Retinal pigment epithelial cell (primary cell): ENCODE measurements around the gene MAP4K4.
"Not testable (repeated sequence)": the region's sequence is repeated elsewhere in the genome, so short reads cannot be mapped to it uniquely, and the experiment has no call there.

Experiments used
- DNase-seq: peaks from one replicate; pipeline ENCODE4 v3.0.0-alpha.2; 2010; ENCODE audit warnings: low read depth
- H3K4me3 ChIP-seq: 2 replicates; pipeline ENCODE4 v1.5.1; 2011; ENCODE audit warnings: mild to moderate bottlenecking, low read length, control low read depth, moderate library complexity
- TF ChIP-seq, protein P1 (sequence below): conservative IDR thresholded peaks from 2 replicates; pipeline ENCODE4 v1.5.1; 2011; ENCODE audit warnings: low read depth, low read length, control low read depth, inconsistent platforms

The MAP4K4 gene

DNA sequence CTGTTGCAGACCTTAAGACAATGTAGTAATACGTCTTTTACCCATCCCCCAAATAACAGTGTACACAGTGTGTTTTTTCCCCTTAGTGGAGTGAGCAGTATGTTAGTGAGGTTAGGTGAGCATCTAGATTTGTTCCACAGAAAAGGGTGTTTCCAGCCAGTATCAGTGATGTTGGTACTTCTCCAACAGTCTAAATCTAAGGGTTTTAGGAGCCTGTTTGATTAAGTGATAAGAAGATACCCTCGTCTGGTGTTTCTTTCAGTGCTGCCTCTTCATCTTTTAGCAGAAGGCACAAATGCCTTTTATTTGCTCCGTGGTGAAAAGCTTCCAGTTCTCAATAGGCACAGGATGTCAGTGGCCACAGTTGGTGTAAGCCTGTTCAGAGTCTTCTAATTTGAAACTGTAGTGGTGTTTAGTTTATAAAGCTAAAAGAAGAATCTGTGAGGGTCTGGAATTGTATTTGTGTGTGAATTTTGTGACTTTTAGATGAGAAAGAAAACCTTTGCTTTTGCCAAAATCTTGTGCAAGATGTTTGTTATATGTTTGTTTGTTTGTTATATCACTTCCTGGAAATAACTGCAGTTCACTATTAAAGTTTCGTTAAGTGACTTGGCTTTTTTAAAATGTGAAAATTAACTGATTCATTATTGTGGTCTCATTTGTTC, 71.2 kb downstream of the MAP4K4 start:
- DNase-seq: no peak
- no peak overlapping the region for H3K4me3 ChIP-seq
- TF ChIP-seq, protein P1, sequence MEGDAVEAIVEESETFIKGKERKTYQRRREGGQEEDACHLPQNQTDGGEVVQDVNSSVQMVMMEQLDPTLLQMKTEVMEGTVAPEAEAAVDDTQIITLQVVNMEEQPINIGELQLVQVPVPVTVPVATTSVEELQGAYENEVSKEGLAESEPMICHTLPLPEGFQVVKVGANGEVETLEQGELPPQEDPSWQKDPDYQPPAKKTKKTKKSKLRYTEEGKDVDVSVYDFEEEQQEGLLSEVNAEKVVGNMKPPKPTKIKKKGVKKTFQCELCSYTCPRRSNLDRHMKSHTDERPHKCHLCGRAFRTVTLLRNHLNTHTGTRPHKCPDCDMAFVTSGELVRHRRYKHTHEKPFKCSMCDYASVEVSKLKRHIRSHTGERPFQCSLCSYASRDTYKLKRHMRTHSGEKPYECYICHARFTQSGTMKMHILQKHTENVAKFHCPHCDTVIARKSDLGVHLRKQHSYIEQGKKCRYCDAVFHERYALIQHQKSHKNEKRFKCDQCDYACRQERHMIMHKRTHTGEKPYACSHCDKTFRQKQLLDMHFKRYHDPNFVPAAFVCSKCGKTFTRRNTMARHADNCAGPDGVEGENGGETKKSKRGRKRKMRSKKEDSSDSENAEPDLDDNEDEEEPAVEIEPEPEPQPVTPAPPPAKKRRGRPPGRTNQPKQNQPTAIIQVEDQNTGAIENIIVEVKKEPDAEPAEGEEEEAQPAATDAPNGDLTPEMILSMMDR: no peak

DNA sequence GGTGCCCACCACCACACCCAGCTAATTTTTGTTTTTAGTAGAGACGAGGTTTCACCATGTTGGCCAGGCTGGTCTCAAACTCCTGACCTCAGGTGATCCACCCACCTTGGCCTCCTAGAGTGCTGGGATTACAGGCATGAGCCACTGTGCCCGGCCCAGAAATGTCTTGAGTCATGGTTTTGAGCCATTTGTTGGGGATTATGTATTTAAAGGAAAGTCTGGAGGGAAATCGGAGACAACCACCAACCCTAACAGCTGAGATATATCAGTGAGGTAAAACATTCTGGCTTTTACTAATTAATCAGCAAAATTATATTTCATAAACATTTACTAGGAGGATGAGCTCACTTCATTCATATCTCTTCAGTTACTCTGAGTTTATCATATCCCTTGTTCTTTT, 72.2 kb downstream of the MAP4K4 start:
- not testable (repeated sequence) for DNase-seq, H3K4me3 ChIP-seq

DNA sequence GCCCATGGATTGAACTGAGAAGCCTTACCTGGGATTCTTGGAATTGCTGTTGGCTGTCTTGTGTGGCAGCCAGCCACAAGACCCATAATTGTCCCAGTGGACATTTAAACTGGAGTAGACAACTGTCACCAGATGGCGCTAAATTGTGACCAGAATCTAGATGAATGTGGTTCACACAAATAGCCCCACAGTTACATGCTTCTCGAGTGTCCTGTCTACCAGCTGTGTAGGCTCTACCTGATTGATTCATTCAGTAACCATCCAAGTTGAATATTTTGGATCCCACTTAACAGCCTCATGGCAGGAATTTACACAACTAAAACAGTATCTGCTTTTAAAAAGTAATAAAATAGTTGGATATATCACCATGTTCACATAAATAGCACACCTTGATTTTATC, 73.2 kb downstream of the MAP4K4 start:
- TF ChIP-seq, protein P1: peak; percentile 41
- no peak overlapping the region for H3K4me3 ChIP-seq
- no peak for DNase-seq

DNA sequence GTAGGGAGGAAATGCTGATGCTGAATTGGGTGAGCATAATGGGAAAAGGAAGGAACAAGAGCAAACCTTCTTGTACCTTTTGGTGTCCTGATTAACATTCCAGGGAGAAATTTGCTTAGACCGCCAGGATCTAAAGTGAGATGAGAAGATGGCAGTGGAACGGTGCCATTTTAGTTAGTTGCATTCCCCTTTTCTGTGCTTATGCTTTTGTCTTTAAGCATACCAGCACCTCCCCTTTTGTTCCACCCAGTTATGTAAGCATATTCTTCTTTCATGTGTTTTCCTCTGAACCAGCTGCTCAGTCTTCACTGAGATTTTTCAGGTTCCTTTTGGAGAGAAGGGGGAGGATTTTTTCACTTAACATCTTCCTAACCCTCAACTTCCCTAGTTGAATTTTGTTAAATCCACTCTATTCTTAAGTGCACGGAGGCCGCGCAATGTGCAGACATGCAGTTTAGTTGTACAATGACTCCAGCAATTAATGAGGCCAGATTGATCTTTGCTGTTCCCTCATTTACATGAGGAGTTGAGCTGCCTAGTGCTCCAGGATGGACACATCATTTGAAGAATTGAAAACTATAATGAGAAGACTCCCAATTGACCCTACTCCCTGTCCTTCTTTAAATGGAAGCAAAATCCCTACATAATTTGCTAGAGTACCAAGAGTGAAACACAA, 73.9 kb downstream of the MAP4K4 start:
- TF ChIP-seq, protein P1: no peak
- no peak for DNase-seq
- no peak overlapping the region for H3K4me3 ChIP-seq

DNA sequence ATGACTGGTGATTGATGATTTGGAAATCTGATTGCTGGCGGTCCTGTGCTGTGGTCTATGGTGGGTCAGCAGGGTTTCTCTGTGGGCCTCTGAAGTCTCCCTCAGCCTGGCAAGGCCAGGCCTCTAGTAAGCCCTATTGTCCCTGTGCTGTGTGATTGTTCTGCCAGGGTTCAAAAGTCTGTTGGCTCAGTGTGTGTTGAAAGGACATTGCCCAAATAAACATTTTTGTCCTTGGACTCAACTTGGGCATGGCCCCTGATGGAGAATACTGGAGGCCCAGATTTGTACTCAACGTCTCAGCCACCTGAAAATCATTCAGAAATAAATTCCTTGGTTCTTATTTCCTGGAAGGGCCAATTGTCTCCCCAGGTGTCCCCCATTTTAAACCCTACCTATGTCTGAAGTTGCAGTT, 74.4 kb downstream of the MAP4K4 start:
- no peak for DNase-seq
- no peak overlapping the region for H3K4me3 ChIP-seq
- TF ChIP-seq, protein P1: no peak

DNA sequence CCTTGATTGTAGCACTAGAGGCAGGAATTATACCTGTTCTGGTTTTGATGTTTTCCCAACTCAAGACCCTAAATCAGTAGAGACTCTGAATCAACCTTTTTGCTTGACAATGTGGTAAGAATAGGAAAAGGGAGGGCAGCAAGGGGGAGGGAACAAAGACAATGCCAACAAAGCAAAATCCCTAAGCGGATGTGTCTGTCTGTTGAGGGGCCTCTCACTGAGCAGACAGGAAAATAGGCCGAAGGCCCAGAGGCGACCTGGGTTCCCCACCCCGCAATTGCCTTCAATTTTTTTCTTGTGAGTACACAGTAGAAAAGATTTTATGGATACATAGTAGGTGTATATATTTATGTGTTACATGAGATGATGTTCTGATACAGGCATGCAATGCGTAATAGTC, 75.6 kb downstream of the MAP4K4 start:
- TF ChIP-seq, protein P1: no peak
- H3K4me3 ChIP-seq: no peak overlapping the region
- no peak for DNase-seq

DNA sequence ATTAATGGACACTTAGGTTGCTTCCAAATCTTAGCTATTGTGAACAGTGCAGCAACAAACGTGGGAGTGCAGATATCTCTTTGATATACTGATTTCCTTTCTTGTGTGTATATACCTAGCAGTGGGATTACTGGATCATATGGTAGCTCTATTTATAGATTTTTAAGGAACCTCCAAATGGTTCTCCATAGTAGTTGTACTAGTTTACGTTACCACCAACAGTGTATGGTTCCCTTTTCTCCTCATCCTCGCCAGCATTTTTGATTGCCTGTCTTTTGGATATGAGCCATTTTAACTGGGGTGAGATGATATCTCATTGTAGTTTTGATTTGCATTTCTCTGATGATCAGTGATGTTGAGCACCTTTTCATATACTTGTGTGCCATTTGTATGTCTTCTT, 76.5 kb downstream of the MAP4K4 start:
- H3K4me3 ChIP-seq, DNase-seq: not testable (repeated sequence)

DNA sequence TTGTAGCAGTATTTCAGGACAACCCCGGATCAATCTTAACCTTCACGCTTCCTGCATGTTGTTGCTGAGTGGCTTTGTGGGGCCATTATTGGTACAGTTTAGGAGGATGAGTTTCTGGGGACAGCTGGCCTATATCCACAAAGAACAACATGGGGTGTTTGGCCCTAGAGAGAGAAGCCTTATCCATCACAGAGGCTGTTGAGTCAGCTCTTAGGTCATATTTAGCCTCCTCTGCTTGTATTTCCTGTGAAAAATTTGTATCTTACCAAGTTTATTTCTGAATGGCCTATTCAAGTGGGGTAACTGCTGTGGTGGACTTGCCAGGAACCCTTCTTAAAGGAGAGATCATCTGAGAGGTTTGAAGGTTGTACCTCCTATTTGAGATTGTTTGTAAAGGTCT, 77.6 kb downstream of the MAP4K4 start:
- no peak for DNase-seq
- TF ChIP-seq, protein P1: no peak
- no peak overlapping the region for H3K4me3 ChIP-seq
